HG02571 (cell line): ENCODE measurements around the gene PDGFA.

Source experiments
- ATAC-seq: cut with Tn5 transposase; IDR thresholded peaks from one replicate; pipeline ENCODE4 v1.9.1; 2021; ENCODE audit warnings: mild to moderate bottlenecking, moderate library complexity; ENCODE audit not compliant: unreplicated experiment

Gene PDGFA

DNA sequence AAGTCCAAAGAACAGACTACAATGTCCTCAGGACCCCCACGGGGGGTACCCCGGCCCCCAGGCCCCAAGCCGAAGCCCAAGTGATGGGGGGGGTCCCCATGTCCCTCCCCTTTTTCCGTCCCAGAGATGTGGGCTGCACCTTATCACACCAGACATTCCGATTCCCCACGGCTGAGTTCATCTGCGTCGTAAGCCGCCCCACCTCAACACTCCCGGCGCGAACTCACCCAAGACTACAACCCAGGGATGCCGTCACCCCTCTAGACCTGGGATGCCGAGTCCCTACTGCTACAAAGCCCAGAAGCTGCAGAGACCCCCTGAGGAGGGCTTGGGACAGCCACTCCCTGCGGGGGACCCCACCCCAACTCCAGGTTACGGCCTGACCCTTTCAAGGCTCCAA is 14.5 kb downstream of the PDGFA start:
- no peak for ATAC-seq

GRCh38 chr7:504221-505111 is 15.2 kb downstream of the PDGFA start:
- no peak for ATAC-seq

DNA sequence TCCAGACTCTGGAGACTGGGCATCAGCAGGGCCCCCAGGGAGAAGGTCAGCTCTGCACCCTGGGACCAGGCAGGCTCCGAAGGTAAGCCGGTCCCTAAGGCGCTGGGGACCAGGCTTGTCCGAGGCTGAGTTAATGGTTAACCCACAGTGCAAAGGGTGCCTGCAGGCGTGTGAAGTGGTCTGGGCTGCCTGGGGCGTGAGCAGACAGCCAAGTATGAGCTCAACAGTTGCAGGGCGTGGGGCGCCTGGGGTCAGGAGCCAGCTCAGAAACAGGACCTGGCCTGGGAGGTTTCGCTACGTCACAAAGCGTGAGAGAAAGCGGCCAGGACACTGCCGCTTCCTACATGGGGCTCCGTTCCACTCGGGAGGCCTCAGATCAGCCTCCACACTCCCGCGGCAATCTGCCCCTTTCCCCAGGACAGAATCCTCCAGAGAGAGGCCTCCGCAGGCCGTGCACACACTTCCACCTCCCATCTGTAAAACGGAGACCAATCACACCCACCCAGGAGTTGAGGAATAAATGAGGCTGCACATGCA is 16.0 kb downstream of the PDGFA start:
- no peak for ATAC-seq

DNA sequence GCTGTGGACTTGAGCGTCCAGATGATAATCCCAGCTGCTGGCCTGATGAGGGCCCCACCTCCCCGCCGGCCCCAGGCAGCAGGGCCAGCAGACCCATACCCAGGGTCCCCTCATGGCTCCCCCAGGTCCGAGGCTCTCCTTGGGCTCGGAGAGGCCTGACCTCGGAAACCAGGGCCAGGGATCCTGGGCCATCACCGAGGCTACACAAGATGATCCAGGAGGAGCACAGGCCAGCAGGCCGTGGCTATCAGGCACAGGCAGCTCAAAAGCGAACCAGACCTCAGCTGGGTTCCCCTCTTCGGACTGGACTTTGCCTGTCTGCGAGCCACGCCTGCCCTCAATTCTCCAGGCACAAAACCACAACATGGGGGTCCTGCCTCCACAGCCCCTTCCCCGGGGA is 17.4 kb downstream of the PDGFA start:
- no peak for ATAC-seq

DNA sequence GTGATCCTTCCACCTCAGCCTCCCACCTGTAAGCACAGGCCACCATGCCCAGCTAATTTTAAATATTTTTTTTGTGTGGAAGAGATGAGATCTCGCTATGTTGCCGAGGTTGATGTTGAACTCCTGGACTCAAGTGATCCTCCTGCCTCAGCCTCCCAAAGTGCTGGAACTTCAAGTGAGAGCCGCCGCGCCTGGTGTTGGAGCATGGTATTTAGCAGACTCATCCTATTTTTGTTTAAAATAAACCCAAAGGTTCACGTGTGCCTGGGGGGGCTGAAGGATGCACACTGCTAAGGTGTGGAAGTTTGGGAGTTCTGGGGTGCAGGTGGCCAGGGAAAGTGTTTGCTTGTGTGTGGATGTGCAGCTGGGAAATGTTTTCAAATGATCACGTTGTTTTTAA is 18.1 kb downstream of the PDGFA start:
- ATAC-seq: no peak

- ATAC-seq: no peak
These were observed 18.9 kb downstream of the PDGFA start for GRCh38 chr7:500521-501420.

DNA sequence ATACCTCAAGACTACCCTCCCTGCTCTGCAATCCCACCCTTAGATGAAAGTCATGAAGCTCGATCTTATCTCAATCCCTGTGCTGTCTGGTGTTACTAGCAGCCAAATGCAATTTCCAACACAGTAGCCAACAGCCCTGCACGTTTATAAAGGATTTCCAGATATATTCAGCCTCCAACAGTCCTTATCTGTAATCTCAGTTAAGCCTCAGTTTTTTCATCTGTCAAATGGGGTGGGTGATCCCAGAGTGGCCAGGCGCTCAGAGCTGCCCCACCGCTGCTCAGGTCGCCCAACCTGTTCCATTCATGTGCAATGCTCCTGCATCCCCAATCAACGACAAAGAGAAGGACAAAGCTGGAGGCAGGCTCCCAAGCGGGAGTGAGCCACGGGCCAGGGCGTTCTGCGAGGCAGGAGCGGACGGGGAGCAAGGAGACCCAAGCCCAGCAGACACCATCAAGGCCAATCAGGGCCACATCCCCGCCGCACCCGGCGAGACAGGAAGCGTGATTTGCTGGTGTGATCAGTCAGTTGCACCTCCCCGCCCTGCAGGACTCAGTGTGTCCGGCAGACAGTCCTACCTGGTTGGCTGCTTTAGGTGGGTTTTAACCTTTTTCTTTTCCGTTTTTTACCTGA is 19.7 kb downstream of the PDGFA start:
- no peak for ATAC-seq

- no peak for ATAC-seq
These were observed 20.7 kb downstream of the PDGFA start for GRCh38 chr7:498678-499641.

GRCh38 chr7:497946-498655 is 21.5 kb downstream of the PDGFA start:
- ATAC-seq: no peak

DNA sequence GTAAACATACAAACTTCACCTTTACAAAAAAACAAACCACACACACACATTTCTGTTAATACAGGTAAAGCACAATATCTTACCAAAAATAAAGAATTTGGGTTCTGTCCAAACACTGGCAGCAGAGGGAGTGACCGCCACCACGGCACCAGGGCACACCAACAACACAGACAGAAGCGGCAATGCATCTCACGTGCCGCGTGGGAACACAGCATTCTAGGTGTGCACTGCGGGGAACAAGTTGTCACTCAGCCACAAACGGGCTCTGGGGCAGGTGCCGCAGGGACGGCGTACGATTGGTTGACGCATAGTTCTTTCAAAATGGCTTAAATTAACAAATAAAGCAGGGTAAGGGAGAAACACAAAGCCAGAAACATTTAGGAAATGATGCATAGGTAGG is 22.3 kb downstream of the PDGFA start:
- no peak for ATAC-seq

GRCh38 chr7:496528-497295 is 22.9 kb downstream of the PDGFA start:
- no peak for ATAC-seq

DNA sequence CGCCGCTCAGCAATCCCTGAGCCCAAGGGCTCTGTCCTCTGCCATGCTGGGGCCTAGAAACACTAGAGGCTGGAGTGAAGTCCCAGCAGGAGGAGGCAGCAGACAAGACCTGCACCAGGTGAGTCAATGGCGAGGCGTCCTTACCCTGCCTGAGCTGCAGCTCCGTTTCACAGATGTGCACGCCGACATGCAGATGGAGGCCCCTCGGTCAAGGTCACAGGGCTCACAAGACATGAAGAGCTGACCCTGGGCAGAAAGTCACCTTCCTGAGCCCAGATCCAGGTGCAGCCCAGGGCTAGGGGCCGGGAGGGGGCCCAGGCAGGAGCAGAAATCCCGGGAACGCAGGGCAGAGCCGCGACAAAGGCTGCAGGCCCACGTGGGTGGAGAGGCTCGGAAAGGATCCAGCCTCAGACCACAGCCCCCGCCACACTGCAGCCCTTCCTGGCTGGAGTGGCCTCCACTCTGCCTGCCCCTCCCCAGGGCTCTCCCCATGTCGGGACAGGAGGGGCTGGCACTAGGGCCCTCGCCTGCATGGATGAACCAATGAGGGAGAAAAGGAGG is 23.8 kb downstream of the PDGFA start:
- ATAC-seq: no peak

- ATAC-seq: no peak
These were observed 24.3 kb downstream of the PDGFA start for GRCh38 chr7:495326-495725.

GRCh38 chr7:494906-495305 is 24.7 kb downstream of the PDGFA start:
- no peak for ATAC-seq

GRCh38 chr7:494259-494687 is 25.4 kb downstream of the PDGFA start:
- no peak for ATAC-seq

DNA sequence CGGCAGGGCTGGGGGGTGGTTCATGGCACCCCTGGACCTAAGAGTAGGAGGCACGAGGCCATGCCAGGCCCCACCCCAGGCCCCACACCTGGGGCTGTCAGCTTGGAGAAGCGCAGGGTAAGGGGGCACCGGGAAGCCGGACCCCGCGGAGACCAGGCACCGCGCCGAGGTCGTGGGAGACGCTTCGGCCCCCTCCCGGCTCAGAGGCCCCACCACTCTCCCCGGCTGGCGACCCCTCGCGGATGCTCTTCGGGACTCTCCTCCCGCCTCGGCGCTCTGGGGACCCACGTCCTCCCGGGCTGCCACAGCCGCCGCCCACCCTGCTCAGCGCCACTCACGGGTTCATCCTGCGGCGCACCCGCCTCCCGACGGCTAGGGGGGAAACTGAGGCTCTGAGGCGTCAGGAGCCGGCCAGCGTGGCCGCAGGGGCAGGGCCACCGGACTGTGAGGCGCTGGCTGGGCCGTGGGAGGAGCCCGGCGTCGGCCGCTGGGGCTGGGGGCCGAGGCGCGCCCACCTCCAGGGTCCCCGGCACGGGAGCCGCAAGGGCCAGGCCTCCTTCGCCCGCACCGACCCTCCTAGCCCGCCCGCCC is 25.9 kb downstream of the PDGFA start:
- no peak for ATAC-seq

DNA sequence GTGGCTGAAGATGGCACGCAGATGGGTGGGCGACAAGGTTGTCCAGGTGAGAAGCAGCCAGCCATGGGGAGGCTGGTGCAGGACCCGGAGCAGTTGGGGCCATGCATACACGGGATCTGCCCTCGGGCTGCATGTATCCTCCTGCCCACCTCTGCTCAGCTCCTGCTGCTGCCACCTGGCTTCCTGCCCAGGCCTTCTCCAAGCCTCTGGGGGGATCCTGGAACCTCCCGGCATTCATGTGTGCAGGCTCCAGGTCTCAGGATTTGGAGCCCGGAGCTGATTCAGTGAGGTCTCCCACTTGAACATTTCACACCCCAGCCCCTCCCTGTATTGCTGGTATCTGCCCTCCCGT is 27.0 kb downstream of the PDGFA start:
- no peak for ATAC-seq
